Measurements from ENCODE around the gene TLE4. TPM values are rescaled to one million over a fixed set of nuclear protein-coding genes. Genes with fewer than 3 reads are reported as not detected.
A peak's percentile ranks its signal among the peaks of the same experiment; 100 is the strongest.

The TLE4 gene
- total RNA-seq, 2 experiments from 2014 or later: 11.2 to 13.1 TPM

DNA sequence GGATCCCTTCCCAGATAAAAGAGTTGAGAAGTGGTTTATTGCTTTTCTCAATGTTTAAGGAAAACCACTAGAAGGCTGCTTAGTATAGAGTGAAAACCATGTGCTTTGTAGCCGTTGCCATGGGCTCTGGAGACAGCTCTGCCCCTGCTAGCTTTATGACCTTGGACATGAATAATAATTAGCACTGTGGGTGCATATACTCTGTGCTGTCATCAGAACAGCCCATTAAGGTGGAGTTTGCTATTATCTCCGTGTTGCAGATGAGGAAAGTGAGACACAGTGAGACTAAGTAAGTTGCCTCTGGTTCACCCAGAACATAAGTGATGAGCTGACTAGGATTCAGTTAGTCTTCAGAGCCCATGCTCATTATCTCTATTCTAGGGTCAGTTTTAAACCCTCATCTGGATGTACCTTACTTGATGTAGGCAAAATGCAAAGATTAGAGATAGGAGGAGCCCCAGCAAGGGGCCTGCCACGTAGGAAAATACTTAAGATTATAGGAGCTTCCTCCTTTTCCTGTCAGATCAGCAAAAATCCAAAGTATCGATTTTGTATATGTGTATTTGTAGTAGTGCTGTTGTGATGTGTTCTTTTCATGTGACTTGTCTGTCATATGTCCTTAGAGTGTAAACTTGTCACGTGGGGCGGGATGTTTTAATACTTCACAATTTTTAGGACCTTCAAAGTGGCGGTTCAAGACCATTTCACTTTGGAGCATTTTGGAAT, 102.5 kb downstream of the TLE4 start:
- Mint-ChIP-seq H3K27me3 (ENCODE audit: low read depth) (no peaks in the 10 kb centered on the region), H3K4me1 (ENCODE audit: low read depth) (peaks cover 21% of the 10 kb centered on the region), H3K27ac (no peak overlapping the region), H3K36me3 (ENCODE audit: low read depth) (peaks cover 14% of the 10 kb centered on the region), H3K9me3 (peaks cover 3% of the 10 kb centered on the region), H3K4me3 (no peak overlapping the region)
- no peak for DNase-seq
- CTCF ChIA-PET: no interaction called here
- intact Hi-C loops (cut with micrococcal nuclease): no loop called here

DNA sequence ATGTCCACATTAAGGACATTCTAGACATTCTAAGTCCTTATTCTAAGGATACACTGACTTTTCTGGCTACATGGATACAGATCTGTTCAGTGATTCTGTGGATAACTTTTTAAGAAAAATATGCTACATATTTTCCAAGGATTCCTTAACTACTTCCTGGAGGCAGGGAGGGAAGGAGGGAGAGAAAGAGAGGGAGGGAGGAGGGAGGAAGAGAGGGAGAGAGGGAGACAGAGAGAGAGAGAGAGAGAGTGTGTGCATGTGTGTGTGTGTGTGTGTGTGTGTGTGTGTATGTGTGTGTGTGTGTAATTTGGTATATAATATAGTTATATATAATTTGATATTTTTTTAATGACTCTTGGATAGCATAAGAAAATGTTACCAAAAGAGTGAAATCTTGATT, 109.8 kb downstream of the TLE4 start:
- intact Hi-C loops (cut with micrococcal nuclease): no loop called here
- Mint-ChIP-seq H3K27ac (no peak overlapping the region), H3K4me1 (ENCODE audit: low read depth) (peaks cover 17% of the 10 kb centered on the region), H3K27me3 (ENCODE audit: low read depth) (no peaks in the 10 kb centered on the region), H3K36me3 (ENCODE audit: low read depth) (peaks cover 9% of the 10 kb centered on the region), H3K9me3 (peaks cover 3% of the 10 kb centered on the region), H3K4me3 (no peak overlapping the region)
- CTCF ChIA-PET: no interaction called here
- DNase-seq: no peak

DNA sequence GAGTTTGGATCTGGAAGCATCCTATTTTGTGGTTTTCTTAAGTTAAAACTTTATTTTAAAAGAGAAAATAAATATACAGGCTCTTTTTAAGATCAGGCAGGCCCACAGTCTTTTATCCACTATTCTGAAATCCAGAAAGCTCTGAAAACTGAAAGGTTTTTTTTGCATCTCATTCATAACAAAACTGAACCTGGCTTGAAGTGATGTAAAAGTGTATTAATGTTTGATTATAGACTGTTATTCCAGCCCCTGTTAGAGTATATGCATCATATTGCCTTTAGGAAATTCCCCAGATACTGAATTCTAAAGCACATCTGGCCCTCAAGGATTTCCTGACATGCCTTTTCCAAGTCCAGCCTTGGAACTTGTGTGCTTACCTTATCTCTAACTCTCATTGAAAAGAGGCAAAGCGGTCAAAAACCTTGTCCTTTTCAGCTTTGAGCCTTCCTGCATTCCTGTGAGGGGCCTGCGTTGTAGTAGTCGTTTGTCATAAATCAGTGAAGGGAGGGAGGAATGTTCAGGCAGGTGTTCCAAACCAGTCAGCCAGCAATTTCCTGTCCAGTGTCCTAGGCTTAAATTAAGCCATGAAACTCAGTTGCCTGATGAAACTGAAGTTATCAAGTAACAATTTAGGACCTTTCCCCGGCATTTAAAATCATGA, 110.4 kb downstream of the TLE4 start:
- Mint-ChIP-seq H3K27me3 (ENCODE audit: low read depth) (no peaks in the 10 kb centered on the region), H3K36me3 (ENCODE audit: low read depth) (peaks cover 11% of the 10 kb centered on the region), H3K4me1 (ENCODE audit: low read depth) (peaks cover 23% of the 10 kb centered on the region), H3K4me3 (no peak overlapping the region), H3K9me3 (peaks cover 3% of the 10 kb centered on the region), H3K27ac (no peak overlapping the region)
- CTCF ChIA-PET: no interaction called here
- DNase-seq: no peak
- intact Hi-C loops (cut with micrococcal nuclease): no loop called here

DNA sequence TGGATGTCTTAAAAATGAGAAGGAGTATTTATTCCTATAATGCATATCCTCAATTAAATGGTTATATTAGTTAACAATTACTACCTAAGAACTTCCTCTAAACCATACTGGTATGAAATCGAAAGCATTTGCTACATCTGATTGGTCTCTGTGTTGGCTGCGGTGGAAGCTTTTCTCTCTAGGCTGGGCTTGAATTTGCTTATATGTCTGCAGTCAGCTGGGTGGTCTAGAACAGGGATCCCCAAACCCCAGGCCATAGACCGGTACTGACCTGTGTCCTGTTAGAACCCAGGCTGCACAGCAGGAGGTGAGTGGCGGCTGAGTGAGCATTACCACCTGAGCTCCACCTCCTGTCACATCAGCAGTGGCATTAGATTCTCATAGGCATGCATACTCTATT, 112.3 kb downstream of the TLE4 start:
- no peak overlapping the region for H3K4me3 Mint-ChIP-seq
- DNase-seq: no peak
- no peaks in the 10 kb centered on the region for H3K9me3 Mint-ChIP-seq
- H3K36me3 Mint-ChIP-seq (ENCODE audit: low read depth): peaks cover 5% of the 10 kb centered on the region
- no peak overlapping the region for H3K27ac Mint-ChIP-seq
- CTCF ChIA-PET: no interaction called here
- H3K27me3 Mint-ChIP-seq (ENCODE audit: low read depth): no peaks in the 10 kb centered on the region
- intact Hi-C loops (cut with micrococcal nuclease): no loop called here
- peaks cover 27% of the 10 kb centered on the region for H3K4me1 Mint-ChIP-seq (ENCODE audit: low read depth)

DNA sequence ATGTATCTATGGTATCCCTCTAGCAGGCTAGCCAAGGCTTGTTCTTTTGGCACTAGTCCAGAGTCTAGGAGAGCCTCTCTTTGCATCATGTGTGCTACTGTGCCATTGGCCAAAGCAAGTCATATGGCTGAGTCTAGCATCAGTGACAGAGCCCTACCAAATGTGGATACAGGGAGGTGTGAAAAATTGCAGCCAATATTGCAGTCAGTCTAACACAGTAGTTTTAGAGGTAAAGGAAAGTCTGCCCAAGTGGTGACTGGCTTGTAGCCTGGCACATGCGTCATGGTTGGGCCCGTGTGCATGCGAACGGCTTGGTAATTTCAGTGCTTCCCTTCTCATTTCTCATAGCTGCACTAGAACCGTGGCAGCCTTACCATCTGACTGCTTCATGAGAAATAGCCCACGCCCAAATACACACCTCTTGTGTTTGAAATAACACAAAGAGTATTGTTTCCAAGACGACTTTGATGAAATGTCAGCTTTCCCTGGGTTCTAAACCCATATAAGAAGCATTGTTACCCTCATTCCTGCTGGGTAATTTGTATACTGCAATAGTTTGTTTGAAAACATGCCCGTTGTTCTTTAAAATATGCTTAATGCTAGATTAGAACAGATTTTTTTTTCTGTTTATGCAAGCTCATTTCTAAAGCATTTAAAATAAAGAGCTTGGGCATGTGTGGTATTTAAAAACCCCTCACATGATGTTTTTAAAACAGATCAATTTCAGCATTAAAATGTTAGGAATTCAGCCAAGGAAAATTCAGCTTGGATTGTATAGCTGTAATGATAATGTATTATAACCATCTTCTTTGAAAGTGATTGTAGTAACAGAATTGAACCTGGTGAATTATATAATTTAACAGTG, 113.2 kb downstream of the TLE4 start:
- H3K36me3 Mint-ChIP-seq (ENCODE audit: low read depth): peaks cover 5% of the 10 kb centered on the region
- H3K4me1 Mint-ChIP-seq (ENCODE audit: low read depth): peaks cover 27% of the 10 kb centered on the region
- no peaks in the 10 kb centered on the region for H3K27me3 Mint-ChIP-seq (ENCODE audit: low read depth)
- intact Hi-C loops (cut with micrococcal nuclease): loop anchor here (5.0 kb wide), 1 partner anchor 113 kb away; the partner anchor contains the start of gene TLE4
- CTCF ChIA-PET: no interaction called here
- no peaks in the 10 kb centered on the region for H3K9me3 Mint-ChIP-seq
- H3K4me3 Mint-ChIP-seq: no peak overlapping the region
- H3K27ac Mint-ChIP-seq: no peak overlapping the region
- DNase-seq: no peak

DNA sequence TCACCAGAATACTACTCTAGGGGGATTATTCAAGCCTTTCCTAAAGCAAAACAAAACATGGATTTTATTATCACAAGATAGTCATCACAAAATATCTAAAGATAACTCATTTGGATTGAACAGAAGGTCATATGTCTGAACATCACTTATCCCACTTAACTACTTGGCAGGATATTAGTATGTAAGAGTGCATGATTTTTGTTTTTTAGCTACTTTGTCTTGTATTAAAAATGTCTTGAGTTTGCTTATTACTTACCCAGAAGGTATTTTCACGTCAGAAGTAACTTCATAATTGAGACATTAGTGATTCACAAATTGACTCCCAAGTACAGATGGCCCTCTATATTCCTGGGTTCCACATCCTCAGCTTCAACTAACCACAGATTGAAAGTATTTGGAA, 113.8 kb downstream of the TLE4 start:
- H3K4me1 Mint-ChIP-seq (ENCODE audit: low read depth): peaks cover 25% of the 10 kb centered on the region
- H3K27ac Mint-ChIP-seq: no peak overlapping the region
- H3K4me3 Mint-ChIP-seq: no peak overlapping the region
- no peaks in the 10 kb centered on the region for H3K9me3 Mint-ChIP-seq
- no peaks in the 10 kb centered on the region for H3K27me3 Mint-ChIP-seq (ENCODE audit: low read depth)
- peaks cover 5% of the 10 kb centered on the region for H3K36me3 Mint-ChIP-seq (ENCODE audit: low read depth)
- intact Hi-C loops (cut with micrococcal nuclease): loop anchor here (5.0 kb wide), 1 partner anchor 113 kb away; the partner anchor contains the start of gene TLE4
- DNase-seq: no peak
- CTCF ChIA-PET: no interaction called here

DNA sequence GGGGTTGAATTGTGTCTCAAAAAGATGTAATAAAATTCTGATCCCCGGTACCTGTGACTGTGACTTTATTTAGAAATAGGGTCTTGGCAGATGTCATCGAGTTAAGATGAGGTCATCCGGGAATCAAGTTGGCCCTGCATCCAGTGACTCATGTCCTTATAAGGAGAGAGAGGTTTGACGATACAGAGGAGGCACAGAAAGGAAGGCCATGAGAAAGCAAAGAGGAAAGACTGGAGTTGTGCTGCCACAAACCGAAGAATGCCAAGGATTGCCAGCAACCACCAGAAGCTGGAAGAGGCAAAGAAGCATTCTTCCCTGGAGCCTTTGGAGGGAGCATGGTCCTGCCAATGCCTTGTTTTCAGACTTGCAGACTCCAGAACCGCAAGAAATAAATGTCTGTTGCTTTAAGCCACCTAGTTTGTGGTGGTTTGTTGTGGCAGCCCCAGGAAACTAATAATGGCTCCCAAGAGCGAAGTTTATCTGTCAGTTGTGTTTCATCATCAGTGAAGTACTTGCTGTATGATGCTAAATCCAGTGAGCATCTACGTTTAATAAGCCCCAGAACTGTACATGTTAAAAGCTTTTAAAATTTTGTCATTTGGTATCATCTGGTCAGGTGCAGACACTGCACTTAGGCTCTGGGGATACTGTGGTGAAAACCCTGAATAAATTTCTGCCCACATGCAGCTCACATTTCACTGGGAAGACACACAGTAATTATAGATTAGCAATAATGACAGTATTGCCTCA, 114.8 kb downstream of the TLE4 start:
- Mint-ChIP-seq H3K4me3 (peak overlapping the region; percentile 2), H3K36me3 (ENCODE audit: low read depth) (peaks cover 5% of the 10 kb centered on the region), H3K27ac (no peak overlapping the region), H3K27me3 (ENCODE audit: low read depth) (no peaks in the 10 kb centered on the region), H3K4me1 (ENCODE audit: low read depth) (peaks cover 30% of the 10 kb centered on the region), H3K9me3 (no peaks in the 10 kb centered on the region)
- intact Hi-C loops (cut with micrococcal nuclease): loop anchor here (5.0 kb wide), 1 partner anchor 114 kb away; the partner anchor contains the start of gene TLE4
- DNase-seq: no peak
- CTCF ChIA-PET: no interaction called here

DNA sequence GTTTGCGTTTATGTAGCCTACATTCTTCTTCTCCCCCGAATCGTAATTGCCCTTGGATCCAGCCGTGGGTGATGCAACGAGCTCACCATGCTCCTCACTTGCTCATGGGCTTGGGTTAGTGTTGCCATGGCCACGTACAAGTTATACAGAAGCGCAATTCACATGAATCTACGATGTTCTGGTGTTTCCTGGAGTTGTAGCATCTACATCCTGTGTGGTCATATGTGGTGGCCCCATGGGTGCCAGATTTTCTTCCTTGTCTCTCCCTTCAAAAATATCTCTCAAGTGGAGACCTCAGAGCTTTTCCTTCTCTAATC, 115.3 kb downstream of the TLE4 start:
- peak overlapping the region; percentile 26 for H3K27ac Mint-ChIP-seq
- H3K4me3 Mint-ChIP-seq: peak overlapping the region; percentile 2

DNA sequence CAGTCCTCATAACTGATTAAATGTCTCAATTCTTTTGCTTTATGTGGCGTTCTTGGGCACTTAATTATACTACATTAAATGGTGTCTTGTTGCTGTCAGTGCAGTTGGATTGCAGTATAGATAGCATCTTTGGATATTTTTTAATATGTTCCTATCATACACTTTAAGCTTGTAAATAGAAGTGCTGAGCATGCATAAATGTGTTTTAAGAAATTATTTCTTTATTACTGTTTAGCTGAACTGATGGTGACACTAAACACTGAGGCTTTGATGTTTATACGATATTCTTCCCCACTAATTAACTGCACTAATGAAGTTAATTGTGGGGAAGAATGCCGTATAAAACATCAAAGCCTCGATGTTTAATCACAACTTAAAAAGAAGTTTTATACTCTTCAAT, 116.6 kb downstream of the TLE4 start:
- Mint-ChIP-seq H3K27me3 (ENCODE audit: low read depth) (no peaks in the 10 kb centered on the region), H3K4me1 (ENCODE audit: low read depth) (peaks cover 27% of the 10 kb centered on the region), H3K36me3 (ENCODE audit: low read depth) (peaks cover 5% of the 10 kb centered on the region), H3K9me3 (no peaks in the 10 kb centered on the region), H3K27ac (no peak overlapping the region), H3K4me3 (no peak overlapping the region)
- CTCF ChIA-PET: interaction anchor here (0.6 to 1.3 kb wide), 2 partner anchors 74 to 86 kb away, joined by 3 read pairs; no protein-coding TSS in a partner anchor
- no peak for DNase-seq
- intact Hi-C loops (cut with micrococcal nuclease): loop anchor here (5.0 kb wide), 1 partner anchor 116 kb away; the partner anchor contains the start of gene TLE4

More for the DNA sequence above, 115.3 kb downstream of the TLE4 start:
- intact Hi-C loops (cut with micrococcal nuclease): loop anchor here (5.0 kb wide), 1 partner anchor 115 kb away; the partner anchor contains the start of gene TLE4
- CTCF ChIA-PET: no interaction called here
- H3K36me3 Mint-ChIP-seq (ENCODE audit: low read depth): peaks cover 5% of the 10 kb centered on the region
- H3K9me3 Mint-ChIP-seq: no peaks in the 10 kb centered on the region
- peaks cover 31% of the 10 kb centered on the region for H3K4me1 Mint-ChIP-seq (ENCODE audit: low read depth)
- no peaks in the 10 kb centered on the region for H3K27me3 Mint-ChIP-seq (ENCODE audit: low read depth)
- DNase-seq: peak; percentile 62

DNA sequence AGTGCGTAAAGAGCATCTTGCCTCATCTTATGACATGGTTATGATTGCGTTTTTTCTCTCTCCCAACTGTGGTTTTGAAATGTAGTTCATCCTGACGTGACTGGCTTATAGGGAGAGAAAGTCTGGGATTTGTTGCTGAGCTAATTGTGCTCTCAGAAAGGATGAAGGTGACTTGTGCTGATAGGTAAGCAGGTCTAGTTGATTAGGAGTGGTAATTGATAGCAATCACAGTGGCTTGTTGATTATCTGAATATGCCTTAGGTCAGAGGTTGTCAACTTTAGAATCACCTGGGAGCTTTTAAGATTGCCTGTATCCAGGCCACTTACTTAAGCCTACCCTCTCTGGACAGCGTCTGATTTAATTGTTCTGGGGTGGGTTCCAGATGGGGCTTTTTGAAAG, 117.8 kb downstream of the TLE4 start:
- intact Hi-C loops (cut with micrococcal nuclease): loop anchor here (5.0 kb wide), 1 partner anchor 117 kb away; the partner anchor contains the start of gene TLE4
- CTCF ChIA-PET: no interaction called here
- Mint-ChIP-seq H3K4me3 (no peak overlapping the region), H3K27me3 (ENCODE audit: low read depth) (no peaks in the 10 kb centered on the region), H3K9me3 (no peaks in the 10 kb centered on the region), H3K4me1 (ENCODE audit: low read depth) (peaks cover 35% of the 10 kb centered on the region), H3K27ac (no peak overlapping the region), H3K36me3 (ENCODE audit: low read depth) (peaks cover 5% of the 10 kb centered on the region)
- DNase-seq: no peak

DNA sequence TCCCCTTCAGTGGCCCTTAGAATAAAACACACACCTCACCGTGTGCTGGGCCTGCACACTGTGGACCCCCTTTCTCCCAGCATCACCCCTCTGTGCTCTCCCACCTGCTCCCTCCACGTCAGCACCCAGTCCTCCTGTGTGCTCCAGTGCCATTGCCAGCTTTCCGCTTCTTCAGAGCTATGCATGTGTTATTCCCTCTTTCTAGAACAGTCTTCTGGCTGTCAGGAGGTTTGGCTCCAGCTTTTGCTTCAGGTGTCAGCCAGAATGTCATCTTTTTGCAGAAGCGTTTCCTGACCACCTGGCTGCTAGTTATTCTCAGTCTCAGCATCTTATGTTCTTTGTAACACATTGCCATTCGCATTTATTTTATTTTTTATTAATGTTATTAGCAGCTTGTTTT, 119.7 kb downstream of the TLE4 start:
- Mint-ChIP-seq H3K4me3 (no peak overlapping the region), H3K4me1 (ENCODE audit: low read depth) (peaks cover 45% of the 10 kb centered on the region), H3K9me3 (no peaks in the 10 kb centered on the region), H3K27ac (no peak overlapping the region), H3K27me3 (ENCODE audit: low read depth) (no peaks in the 10 kb centered on the region), H3K36me3 (ENCODE audit: low read depth) (peaks cover 3% of the 10 kb centered on the region)
- CTCF ChIA-PET: interaction anchor here (0.6 kb wide), 1 partner anchor 97 kb away, joined by 8 read pairs; no protein-coding TSS in a partner anchor
- intact Hi-C loops (cut with micrococcal nuclease): no loop called here
- no peak for DNase-seq
